HG03139 (cell line): ENCODE measurements around the gene SST.
A peak's percentile ranks its signal among the peaks of the same experiment; 100 is the strongest.

ENCODE experiments used
- ATAC-seq: cut with Tn5 transposase; IDR thresholded peaks from one replicate; pipeline ENCODE4 v1.9.1; 2021; ENCODE audit not compliant: unreplicated experiment

The SST gene

GRCh38 chr3:187669675-187670504 lies at the start of gene SST:
TSS of gene SST (minus strand) at chr3:187670394. CDS start at chr3:187670291, 103 bp downstream.
- ATAC-seq: no peak

GRCh38 chr3:187719628-187720336 lies 49.6 kb upstream of the SST start:
- ATAC-seq: no peak

- ATAC-seq: no peak
Measured at GRCh38 chr3:187718802-187719201, 48.6 kb upstream of the SST start.

GRCh38 chr3:187717572-187717971 lies 47.4 kb upstream of the SST start:
- no peak for ATAC-seq

- ATAC-seq: peak; percentile 91
Measured at GRCh38 chr3:187714404-187714979, 44.3 kb upstream of the SST start.

GRCh38 chr3:187713504-187713903 lies 43.3 kb upstream of the SST start:
- no peak for ATAC-seq

- no peak for ATAC-seq
Measured at GRCh38 chr3:187709155-187709554, 39.0 kb upstream of the SST start.

GRCh38 chr3:187708696-187709095 lies 38.5 kb upstream of the SST start:
- no peak for ATAC-seq

- ATAC-seq: no peak
Measured at GRCh38 chr3:187706971-187707370, 36.8 kb upstream of the SST start.

- no peak for ATAC-seq
Measured at GRCh38 chr3:187705164-187705563, 35.0 kb upstream of the SST start.

GRCh38 chr3:187702507-187703033 lies 32.4 kb upstream of the SST start, which contains the start of gene RTP2:
TSS of gene RTP2 (minus strand) at chr3:187702557. CDS start at chr3:187702128, 429 bp downstream.
- ATAC-seq: no peak

GRCh38 chr3:187700249-187700648 lies 30.1 kb upstream of the SST start:
- no peak for ATAC-seq

GRCh38 chr3:187698499-187699399 lies 28.6 kb upstream of the SST start:
- no peak for ATAC-seq

GRCh38 chr3:187696021-187696420 lies 25.8 kb upstream of the SST start:
- no peak for ATAC-seq

GRCh38 chr3:187695449-187695848 lies 25.3 kb upstream of the SST start:
- no peak for ATAC-seq

- no peak for ATAC-seq
Measured at GRCh38 chr3:187694801-187695200, 24.6 kb upstream of the SST start.

- ATAC-seq: no peak
Measured at GRCh38 chr3:187693431-187693830, 23.2 kb upstream of the SST start.

GRCh38 chr3:187689984-187690383 lies 19.8 kb upstream of the SST start:
- ATAC-seq: no peak

GRCh38 chr3:187686621-187687273 lies 16.6 kb upstream of the SST start:
- no peak for ATAC-seq

- ATAC-seq: no peak
Measured at GRCh38 chr3:187685948-187686347, 15.8 kb upstream of the SST start.
